Measurements from ENCODE around the gene FAM161A. TPM values are rescaled to one million over a fixed set of nuclear protein-coding genes. Genes with fewer than 3 reads are reported as not detected.
A peak's percentile ranks its signal among the peaks of the same experiment; 100 is the strongest.
"Not testable (repeated sequence)": the region's sequence is repeated elsewhere in the genome, so short reads cannot be mapped to it uniquely, and the experiment has no call there.

FAM161A gene
- total RNA-seq, 3 donors from 2014 or later = 3.5 to 4.0 (median 3.6) TPM

DNA sequence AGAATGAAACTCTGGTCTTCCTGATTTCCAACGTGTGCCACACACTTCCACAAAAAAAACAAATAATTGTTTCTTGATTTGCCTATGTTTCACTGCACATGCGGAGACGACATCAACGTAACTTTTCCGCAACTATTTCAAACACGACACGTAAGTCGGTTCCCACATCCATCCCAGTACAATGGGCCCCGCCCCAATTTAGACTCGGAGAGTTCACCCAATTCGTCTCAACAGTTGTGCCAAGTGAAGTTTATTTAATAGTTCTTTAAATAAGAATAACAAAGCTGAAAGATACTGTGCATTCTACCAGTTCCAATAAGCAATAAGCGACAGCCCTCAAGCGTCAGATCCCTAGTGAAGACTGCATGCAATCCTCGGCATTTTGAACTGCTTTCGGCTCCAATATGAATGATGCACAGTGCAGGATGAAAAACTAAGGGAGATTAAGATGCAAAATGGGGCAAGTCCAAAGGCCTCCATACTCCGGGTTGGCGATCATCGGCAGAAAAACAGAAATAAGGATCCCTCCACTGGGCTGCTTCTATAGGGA lies 33.9 kb upstream of the FAM161A start:
- TF ChIP-seq POLR2AphosphoS5 (IDR thresholded peaks at IDR 0.05) = no peak
- TF ChIP-seq POLR2A (IDR thresholded peaks at IDR 0.05) = no peak
- TF ChIP-seq, protein P1, sequence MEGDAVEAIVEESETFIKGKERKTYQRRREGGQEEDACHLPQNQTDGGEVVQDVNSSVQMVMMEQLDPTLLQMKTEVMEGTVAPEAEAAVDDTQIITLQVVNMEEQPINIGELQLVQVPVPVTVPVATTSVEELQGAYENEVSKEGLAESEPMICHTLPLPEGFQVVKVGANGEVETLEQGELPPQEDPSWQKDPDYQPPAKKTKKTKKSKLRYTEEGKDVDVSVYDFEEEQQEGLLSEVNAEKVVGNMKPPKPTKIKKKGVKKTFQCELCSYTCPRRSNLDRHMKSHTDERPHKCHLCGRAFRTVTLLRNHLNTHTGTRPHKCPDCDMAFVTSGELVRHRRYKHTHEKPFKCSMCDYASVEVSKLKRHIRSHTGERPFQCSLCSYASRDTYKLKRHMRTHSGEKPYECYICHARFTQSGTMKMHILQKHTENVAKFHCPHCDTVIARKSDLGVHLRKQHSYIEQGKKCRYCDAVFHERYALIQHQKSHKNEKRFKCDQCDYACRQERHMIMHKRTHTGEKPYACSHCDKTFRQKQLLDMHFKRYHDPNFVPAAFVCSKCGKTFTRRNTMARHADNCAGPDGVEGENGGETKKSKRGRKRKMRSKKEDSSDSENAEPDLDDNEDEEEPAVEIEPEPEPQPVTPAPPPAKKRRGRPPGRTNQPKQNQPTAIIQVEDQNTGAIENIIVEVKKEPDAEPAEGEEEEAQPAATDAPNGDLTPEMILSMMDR (IDR thresholded peaks at IDR 0.05) = no peak
- H3K27ac ChIP-seq = peak overlapping the region; percentile 96 to 98
- intact Hi-C loops (cut with DNase I; ENCODE audit: low total_unique reads) = no loop called here
- peaks cover 0 to 10% of the 10 kb centered on the region in 2 donors for H3K4me1 ChIP-seq
- H3K9me3 ChIP-seq = no peaks in the 10 kb centered on the region
- H3K27me3 ChIP-seq = no peaks in the 10 kb centered on the region
- peak overlapping the region; percentile 79 to 94 (median 92) for H3K4me3 ChIP-seq
- H3K36me3 ChIP-seq = no peaks in the 10 kb centered on the region
- no peak for DNase-seq (ENCODE audit: low spot score in 2 of 2)

DNA sequence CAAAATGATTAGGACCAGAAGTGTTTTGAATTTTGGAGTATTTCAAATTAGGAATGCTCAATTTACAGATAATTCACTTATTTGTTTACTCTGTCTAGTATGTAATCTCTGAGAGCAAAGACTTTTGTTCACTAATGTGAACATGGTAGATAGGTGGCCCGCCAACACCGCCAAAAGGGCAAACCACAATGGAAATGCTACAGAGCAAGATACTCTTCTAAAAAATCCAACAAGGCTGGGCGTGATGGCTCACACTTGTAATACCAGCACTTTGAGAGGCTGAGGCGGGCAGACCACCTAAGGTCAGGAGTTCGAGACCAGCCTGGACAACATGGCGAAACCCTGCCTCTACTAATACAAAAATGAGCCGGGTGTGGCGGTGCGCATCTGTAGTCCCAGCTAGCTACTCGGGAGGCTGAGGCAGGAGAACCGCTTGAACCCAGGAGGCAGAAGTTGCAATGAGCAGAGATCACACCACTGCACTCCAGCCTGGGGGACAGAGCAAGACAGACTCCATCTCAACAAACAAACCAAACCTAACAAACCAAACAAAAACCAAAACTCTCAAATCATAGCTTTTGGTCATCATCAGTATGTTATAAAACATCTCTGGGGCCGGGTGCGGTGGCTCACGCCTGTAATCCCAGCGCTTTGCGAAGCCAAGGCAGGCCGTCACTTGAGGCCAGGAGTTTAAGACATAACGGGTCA lies 32.2 kb upstream of the FAM161A start:
- Histone ChIP-seq H3K27me3 (no peaks in the 10 kb centered on the region), H3K9me3 (no peaks in the 10 kb centered on the region), H3K4me3 (peak overlapping the region in 1 of 3 donors; percentile 94), H3K36me3 (no peaks in the 10 kb centered on the region), H3K27ac (no peak overlapping the region), H3K4me1 (peaks cover 0 to 10% of the 10 kb centered on the region in 2 donors)
- intact Hi-C loops (cut with DNase I; ENCODE audit: low total_unique reads) = no loop called here
- TF ChIP-seq POLR2A (IDR thresholded peaks at IDR 0.05) = no peak
- TF ChIP-seq POLR2AphosphoS5 (IDR thresholded peaks at IDR 0.05) = no peak
- TF ChIP-seq, protein P1 (IDR thresholded peaks at IDR 0.05) = no peak
- no peak for DNase-seq (ENCODE audit: low spot score in 2 of 2)

DNA sequence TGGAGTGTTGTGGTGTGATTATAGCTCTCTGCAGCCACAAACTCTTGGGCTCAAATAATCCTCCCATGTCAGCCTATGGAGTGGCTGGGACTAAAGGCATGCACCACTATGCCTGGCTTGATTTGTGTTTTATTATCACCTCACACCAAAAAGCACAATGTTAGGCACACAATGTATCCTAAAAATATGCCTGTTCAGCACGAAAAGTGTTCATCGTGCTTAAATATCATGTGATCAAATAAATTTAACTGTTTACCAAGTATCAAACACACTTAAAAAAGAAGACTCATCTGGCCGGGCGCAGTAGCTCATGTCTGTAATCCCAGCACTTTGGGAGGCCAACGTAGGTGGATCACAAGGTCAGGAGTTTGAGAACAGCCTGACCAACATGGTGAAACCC lies 29.0 kb upstream of the FAM161A start:
- DNase-seq (ENCODE audit: low spot score in 2 of 2) = no peak
- Histone ChIP-seq H3K9me3 (no peaks in the 10 kb centered on the region), H3K27me3 (no peaks in the 10 kb centered on the region), H3K36me3 (peaks cover 9% of the 10 kb centered on the region), H3K27ac (no peak overlapping the region), H3K4me1 (peaks cover 0 to 10% of the 10 kb centered on the region in 2 donors), H3K4me3 (no peak overlapping the region)
- intact Hi-C loops (cut with DNase I; ENCODE audit: low total_unique reads) = no loop called here
- TF ChIP-seq POLR2A (IDR thresholded peaks at IDR 0.05) = no peak
- TF ChIP-seq, protein P1 (IDR thresholded peaks at IDR 0.05) = no peak
- TF ChIP-seq POLR2AphosphoS5 (IDR thresholded peaks at IDR 0.05) = no peak

DNA sequence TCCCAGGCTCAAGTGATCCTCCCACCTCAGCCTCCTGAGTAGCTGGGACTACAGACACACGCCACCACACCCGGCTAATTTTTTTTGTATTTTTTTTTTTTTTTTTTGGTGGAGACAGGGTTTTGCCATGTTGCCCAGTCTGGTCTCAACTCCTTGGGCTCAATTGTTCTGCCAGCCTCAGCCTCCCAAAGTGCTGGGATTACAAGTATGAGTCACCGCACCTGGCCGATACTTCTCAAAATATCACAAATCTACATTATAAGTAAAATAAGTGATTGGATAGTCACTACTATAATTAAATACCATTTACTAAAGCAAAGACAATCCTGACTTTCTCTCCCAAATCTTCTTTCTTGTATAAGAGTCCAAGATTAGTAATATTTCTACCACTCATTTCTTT lies 25.5 kb upstream of the FAM161A start:
- H3K9me3 ChIP-seq; DNase-seq (ENCODE audit: low spot score in 2 of 2); H3K27me3 ChIP-seq; H3K36me3 ChIP-seq; H3K27ac ChIP-seq; intact Hi-C loops (cut with DNase I; ENCODE audit: low total_unique reads); H3K4me1 ChIP-seq; H3K4me3 ChIP-seq: not testable (repeated sequence)

DNA sequence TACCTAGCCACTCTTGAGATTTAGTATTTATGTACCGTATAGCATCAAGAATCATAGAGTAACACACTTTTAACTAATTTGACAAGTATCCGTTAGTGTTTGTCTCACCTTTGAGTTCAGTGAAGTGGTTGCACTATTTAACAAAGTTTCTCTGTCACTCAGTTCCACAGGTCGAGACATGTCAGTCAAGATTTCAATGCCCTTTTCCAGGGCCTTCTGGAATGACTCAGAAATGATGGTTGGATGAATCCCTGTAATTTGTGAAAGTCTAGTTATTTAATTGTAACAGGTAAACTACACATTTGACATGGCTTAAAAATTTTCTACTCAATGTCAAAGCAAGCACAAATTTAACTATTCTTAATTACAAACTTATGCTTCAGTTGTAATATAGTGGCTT lies 24.9 kb upstream of the FAM161A start:
- H3K27me3 ChIP-seq = no peaks in the 10 kb centered on the region
- TF ChIP-seq, protein P1 (IDR thresholded peaks at IDR 0.05) = no peak
- no peak for TF ChIP-seq POLR2A (IDR thresholded peaks at IDR 0.05)
- TF ChIP-seq POLR2AphosphoS5 (IDR thresholded peaks at IDR 0.05) = no peak
- DNase-seq (ENCODE audit: low spot score in 2 of 2) = no peak
- H3K9me3 ChIP-seq = no peaks in the 10 kb centered on the region
- intact Hi-C loops (cut with DNase I; ENCODE audit: low total_unique reads) = no loop called here
- H3K36me3 ChIP-seq = peaks cover 9% of the 10 kb centered on the region
- H3K4me3 ChIP-seq = no peak overlapping the region
- no peak overlapping the region for H3K27ac ChIP-seq
- no peaks in the 10 kb centered on the region for H3K4me1 ChIP-seq
